OCI-M1 (cell line): ENCODE measurements around the gene GRK3.
"Not testable (repeated sequence)": the region's sequence is repeated elsewhere in the genome, so short reads cannot be mapped to it uniquely, and the experiment has no call there.

ENCODE experiments used
- DNase-seq: peaks from one replicate; lab custom pipeline; 2025; lab: John Stamatoyannopoulos, UW

The GRK3 gene

DNA sequence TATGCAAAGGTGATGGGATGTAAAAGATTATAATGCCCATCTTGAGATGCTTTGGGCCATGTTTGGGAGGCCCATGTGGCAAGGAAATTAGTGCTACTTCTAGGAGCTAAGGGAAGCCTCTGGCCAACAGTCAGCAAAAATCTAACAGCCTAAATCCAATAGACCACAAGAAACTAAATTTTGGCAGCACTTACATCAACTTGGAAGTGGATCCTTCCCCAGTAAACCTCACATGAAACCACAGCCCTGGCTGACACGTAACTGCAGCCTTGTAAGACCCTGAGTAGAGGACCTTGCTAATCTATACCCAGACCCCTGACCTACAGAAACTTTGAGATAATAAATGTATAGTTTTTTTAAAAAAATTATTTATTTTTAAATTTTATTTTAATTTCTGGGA lies 13.1 kb upstream of the GRK3 start:
- no peak for DNase-seq

DNA sequence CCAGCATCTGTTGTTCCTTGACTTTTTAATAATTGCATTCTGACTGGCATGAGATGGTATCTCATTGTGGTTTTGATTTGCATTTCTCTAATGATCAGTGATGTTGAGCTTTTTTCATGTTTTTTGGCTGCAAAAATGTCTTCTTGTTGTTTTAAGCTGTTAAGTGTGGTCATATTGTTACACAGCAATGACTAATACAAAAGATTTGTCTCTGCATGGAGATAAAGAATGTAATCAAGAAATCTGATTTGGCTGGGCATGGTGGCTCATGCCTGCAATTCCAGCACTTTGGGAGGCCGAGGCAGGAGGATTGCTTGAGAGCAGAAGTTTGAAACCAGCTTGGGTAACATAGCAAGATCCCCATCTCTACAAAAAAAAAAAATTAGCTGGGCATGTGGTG lies 12.1 kb upstream of the GRK3 start:
- DNase-seq: not testable (repeated sequence)

DNA sequence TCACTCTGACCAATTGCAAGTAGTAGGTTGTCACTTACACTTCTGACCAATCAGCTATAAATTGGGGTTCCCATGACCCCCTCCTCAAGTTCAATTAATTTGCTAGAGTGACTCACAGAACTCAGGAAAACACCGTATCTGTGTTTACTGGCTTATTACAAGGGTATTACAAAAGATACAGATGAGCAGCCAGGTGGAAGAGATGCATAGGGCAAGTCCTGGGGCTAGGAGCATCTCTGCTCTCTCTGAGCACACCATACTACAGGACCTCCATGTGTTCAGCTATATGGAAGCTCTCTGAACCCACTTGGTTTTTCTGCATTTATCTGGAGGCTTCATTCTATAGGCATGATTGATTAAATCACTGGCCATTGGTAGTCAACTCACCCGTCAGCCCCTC lies 11.3 kb upstream of the GRK3 start:
- DNase-seq: no peak

DNA sequence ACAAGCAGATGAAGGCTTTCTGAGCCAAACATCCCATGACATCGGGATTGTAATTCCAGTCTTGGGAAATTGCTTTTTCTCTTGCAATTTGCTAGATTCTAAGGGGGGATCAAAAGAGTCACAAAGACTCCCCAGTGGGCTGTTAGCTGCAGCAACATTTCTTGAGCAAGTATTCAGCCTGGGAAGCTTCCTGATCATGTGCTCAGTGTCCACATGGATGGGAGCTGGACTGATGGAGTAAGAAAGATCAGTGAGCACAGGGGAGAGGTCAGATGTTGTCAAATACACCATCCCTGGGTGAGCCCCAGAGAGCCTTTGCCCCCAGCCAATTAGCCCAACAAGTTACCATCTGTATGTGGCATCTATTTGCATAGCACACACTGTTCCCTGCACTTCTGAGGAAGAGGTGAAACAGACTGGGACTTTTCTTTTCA lies 10.2 kb upstream of the GRK3 start:
- no peak for DNase-seq

DNA sequence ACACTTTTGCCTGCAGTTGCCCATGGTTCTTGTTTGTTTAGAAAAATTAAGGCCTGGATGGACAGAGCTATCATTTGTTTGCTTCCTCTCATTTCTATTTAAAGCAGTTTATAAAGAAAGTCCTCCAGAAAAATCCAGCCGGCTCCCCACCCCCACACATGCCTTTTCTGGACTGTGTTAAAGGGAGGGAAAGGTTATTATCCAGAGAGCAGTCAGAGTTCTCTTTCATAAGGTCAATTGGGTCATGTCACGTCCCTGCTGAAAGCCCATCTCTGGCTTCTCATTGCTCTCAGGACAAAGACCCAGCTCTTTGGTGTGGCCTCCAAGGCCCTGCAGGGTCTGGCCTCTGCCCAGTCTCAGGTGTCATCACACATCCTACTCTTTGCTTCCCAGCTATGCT lies 9.8 kb upstream of the GRK3 start:
- no peak for DNase-seq

DNA sequence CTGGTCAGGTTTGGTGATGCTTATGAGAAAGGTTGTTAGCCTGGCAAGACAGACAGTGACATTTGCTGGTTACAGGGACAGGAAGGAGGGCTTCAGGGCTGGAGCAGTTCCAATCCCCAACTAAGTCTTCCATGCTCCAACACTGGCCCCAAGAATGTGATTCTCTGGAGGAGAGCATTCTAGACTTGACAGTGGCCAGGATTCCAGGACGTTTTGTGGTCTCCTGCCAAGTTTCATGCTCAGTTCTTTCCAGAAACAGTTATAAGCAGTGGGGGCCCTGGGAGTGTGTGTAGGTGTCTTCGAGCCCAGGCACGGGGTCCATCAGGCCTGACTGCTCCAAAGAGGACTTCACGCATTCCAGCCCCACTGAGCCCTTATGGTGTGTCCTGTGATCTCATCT lies 8.9 kb upstream of the GRK3 start:
- DNase-seq: no peak

DNA sequence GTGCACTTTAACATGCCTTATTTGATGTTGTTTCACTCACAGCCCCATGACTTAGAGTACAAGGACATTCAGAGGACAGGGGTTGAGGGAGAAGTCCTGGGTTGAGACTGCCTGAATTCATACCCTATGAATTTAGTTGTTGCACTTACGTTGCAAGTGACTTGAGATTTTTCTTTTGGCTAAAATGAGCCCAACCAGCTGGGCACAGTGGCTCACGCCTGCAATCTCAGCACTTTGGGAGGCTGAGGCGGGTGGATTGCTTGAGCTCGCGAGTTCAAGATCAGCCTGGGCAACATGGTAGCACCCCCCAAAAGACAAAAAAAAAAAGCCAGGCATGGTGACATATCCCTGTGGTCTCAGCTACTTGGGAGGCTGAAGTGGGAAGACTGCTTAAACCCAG lies 7.3 kb upstream of the GRK3 start:
- no peak for DNase-seq

DNA sequence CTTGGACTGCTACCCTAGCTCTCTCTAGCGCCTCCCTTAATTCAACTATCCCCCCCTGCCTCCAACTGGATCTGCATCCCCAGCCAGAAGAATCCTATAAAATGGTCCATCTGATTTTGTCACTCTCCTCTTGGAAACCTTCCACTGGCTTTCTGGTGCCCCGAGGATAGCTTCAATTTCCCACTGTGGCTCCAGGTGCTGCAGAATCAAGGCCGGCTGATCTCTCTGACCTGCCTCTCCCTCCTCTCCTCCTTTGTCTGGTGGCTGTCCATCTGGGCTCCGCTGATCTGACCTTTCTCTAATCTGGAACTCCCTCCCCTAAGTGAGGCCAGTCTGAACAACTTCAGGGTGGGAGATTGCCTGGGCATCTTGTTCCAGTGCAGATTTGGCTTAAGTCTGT lies 6.1 kb upstream of the GRK3 start:
- no peak for DNase-seq

DNA sequence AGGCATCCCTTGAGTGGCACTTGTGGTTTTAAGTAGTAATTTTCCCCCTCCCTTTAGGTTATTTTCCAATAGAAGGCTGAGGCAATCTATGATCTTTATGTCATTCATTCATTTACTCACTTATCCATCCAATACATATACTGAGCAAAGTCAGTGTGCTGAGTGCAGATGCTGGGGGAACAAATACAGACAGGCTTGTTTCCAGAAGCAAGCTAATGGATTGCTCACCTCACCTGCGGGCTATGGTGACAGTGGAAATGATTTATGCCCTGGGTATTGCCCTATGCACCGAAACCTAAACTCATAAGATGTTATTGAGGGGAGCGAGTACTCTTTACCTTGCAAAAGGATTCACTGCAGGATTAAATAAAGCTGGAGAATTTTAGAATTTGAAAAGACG lies 4.6 kb upstream of the GRK3 start:
- DNase-seq: not testable (repeated sequence)

DNA sequence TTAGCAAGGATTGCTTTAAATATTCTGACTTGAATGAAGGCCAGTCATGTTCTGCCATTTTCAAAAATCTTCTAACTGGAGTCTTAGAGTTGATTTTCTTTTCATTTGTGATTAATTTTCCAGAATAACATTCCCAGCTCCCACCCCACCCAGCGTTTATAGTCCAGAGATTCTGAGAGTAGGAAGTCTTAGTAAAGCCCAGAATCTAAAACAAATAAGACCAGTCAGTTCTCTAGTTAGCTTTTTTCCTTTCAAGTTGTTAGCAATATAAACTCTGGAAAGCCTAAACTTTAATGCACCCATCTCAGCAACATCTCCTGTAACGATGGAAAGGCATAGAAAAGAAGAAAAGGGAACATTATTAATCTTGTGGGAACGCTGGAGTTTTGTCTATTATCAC lies 3.3 kb upstream of the GRK3 start:
- DNase-seq: not testable (repeated sequence)

DNA sequence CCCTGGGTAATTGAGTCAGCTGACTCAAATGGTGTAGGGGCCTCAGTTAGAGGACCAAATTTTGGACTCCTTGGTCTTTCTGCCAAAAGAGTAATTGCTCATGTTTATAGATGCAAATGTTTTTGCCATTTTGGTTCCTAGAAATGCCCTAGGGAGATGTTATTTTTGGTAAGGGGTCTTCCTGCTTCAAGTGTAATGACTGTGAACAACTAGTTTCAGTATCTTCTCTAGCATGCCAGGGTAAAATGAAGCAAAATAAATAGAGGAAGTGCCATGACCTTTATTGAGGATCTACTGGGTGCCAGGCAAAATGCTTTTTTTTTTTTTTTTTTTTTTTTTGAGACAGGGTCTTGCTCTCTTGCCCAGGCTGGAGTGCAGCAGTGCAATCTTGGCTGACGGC lies 2.5 kb upstream of the GRK3 start:
- not testable (repeated sequence) for DNase-seq

DNA sequence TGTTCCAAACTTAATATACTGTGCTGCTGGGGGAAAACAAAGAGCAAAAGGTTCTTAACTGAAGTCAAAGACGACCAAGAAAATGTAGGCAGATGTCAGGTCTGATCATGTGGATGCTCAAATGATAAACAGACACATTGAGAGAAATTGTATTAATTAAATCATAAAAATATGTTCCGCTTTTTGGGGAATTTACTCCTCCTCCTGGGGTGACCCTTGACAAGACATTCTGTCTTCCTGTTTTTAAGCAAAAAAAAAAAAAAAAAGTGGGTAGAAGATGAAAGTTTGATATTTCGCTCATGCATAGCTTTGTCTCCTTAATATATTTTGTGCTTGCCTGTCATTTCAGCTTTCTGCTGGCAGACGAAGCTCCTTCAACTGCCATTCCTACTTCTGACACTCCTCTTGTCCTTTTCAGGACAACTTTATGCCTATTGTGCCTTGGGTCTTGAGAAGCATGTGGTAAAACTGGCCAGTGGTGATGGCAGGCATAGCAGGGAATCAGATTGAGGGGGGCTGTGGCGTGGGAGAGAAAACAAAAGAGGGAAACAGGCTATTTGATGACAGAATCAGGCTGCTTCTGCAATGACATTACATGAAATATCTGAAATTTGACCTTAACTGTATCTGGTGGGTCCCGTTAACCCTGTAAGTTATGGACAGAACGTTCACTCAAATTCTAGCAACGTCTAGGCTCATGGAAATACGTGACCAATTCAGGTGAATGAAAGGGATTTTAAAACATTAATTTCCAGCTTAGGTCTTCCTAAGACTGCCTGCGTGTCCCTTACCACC lies 1.3 kb upstream of the GRK3 start:
- peak; percentile 74 for DNase-seq

DNA sequence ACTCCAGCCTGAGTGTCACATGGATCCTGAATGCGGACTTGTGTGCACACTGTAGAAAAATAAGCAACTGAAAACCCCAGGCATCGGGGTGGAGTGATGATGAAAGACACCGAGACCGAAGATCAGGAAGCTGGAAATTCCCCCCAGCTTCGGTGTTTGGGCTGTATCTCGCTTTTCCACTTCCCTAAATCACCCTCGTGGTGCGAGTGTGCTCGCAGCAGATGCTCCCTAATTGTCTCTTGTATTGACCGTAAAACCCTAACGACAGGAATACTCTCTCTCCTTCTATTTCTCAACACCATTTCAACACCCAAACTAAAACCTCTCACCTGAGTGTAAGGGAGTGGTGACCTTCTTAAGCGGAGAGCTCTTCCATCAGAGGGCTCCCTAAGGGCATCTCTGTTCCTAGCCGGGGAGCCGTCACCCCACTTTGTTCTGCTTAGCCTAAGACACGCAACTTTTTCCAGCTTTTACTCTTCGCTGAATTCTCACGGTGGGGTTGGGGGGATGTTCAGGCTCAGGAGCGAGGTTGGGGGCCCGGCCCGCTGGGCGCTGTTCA lies 635 bp upstream of the GRK3 start:
- DNase-seq: peak; percentile 87

DNA sequence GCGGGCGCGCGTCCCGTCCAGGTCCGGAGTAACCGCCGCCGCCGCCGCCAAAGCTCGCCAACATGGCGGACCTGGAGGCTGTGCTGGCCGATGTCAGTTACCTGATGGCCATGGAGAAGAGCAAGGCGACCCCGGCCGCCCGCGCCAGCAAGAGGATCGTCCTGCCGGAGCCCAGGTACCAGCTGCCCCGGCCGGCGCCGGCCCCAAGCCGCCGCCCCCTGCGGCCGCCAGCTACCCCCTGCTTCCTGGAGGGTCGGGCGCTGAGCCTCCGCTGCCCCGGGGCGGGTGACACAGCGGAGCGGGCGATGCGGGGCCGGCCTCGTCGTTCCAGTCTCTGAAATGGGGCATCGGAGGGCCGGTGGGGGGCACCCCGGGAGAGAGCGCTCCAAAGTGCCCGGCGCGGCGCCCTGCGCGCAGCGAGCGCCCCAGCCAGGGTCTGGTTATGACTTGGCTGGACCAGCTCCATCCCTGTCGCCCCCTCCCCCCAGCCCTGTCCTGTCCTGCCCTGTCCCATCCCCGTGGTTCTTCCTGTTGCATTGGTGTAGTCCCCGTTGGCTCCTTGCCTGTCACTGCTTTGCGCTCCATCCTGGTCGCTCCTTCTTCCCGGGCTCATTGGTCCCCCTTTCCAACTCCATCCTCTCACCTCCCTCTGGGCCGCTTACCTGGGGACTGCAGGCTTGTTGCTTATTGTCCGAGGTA lies 653 bp downstream of the GRK3 start:
- peak; percentile 62 for DNase-seq

DNA sequence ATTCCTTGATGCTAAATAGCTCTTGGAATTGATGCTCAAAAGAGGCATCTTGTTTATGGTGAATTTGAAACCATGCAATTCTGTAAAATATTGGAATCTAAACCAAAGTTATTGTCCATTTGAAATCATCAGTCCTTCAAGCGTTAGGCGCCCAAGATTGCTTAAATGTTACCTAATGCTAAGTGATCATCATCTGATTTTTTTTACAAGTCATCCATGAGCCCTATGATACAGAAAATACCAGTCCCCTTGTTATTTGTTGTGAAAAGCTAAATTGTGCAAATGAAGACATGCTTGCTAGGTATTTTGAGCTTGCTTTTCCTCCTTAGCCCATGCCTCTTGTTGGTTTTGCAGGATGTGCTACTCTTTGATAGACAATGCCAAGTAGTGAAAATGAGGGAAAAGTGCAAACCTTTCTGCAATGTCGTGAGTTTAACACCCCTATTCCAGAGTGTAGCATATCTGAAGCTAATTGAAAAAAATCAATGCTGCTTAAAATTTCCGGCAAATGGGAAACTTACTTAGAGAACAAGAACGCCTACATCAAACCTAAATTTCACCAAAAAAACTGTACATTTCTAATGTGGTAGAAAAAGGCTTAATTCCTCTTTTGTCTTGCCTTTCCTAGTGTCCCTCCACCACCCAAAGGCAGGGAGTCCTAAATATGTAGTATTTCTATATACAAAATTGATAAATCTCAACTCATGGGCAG lies 1.9 kb downstream of the GRK3 start:
- peak; percentile 71 for DNase-seq

DNA sequence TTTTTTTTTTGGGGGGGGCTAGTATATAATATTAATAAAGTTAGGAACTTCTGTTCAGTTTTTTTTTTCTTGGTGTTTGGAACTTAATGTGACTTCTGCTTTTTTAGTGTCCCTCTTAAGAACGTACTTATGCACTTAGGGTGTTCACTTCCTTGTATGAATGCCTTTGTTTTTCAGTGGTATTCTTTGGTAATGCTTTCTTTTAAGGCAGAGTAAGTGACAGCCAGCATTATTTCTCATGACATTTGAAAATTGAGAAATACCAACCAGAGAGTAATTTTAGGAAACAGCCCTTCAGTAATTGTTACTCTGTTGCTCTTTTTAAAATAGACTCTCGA lies 2.4 kb downstream of the GRK3 start:
- DNase-seq: peak; percentile 96

DNA sequence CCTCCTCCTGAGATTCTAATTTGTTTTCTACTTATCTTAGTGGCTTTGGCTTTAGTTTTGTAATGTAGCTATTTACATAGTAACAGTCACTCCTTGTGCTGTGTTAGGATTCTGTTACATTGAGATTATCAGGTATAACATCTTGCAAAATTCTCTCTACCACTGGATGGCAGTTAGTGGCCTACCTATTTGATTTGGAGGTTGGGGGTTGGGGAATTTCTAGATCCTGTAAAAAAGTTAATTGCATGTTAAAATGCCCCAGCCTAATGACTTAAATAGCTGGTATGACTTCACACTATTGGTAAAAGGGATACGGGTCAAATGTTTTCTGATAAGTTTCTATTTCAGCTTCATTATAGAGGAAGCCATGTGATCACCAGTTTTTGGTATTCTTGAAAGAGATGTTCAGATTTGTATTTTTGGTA lies 2.8 kb downstream of the GRK3 start:
- peak; percentile 96 for DNase-seq

DNA sequence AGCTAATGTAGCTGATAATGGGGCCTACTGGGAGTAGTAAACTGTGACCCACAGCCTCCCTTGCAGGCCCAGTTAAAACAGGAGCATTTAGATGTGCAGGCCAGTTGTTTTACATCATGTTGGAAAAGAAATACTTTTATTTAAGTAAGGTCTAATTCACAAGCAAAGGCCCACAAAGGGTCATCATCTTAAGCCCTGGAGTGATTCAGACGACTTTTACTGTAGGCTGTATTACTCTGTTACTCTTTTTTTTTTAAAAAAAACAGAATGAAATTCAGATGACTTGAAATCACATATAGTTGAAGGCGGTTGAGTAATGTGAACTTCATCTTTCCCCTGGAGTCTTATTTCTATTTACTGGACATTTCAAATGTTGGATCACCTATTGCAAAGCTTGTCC lies 3.6 kb downstream of the GRK3 start:
- not testable (repeated sequence) for DNase-seq

DNA sequence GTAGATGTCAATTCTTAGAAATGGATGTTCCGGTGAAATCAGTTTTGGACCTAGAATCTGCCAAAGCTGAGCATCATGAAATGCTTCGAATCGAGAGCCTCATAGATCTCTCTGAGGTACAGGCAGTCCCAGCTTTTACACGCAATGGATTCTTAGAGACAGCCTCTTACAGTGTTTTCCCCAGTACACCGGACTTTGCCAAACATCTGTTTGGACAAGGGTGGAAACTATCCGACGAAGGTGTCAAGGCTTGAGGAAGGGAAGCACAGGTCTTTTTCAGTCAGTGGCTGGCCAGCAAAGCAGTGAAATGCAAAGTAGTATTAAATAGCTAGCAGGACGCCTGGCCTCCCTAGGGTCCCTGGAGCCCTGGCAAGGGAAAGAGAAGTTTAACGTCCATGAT lies 4.9 kb downstream of the GRK3 start:
- DNase-seq: no peak

DNA sequence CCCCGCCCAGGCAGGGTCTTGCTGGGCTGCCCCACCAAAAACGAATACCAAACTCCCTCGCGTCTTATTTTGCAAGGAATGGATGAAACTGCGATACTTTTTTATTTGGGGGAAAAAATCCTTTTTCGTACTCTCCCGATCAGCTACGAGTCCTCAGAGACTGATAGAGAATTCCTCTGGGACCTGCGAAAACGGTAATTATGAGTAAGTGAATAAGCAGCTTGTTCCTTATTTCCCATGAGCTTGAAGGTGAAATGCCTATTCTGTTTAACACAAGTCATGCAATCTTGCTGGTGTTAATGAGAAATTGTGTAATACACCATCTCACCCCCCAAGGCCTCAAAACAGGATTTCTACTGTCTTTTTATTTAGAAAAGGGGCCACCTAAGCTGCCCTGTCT lies 5.5 kb downstream of the GRK3 start:
- no peak for DNase-seq

DNA sequence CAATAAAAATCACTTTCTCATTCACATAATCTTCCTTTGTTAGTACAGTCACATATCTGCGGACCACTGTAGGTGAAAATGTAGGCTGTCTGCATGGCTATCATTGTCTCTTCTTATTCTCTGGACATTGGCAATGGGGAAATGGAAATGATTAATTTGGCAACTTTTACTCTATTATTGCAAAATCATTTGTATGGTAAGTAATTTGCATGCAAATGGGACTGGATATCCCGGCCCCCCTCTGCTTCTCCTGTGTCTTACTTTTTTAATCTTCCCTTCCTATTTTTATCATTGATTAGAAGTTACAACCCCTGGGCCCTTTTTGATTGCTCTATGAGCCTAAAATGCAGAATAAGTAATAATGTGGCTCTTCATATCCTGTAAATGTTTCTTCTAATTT lies 6.0 kb downstream of the GRK3 start:
- DNase-seq: no peak

DNA sequence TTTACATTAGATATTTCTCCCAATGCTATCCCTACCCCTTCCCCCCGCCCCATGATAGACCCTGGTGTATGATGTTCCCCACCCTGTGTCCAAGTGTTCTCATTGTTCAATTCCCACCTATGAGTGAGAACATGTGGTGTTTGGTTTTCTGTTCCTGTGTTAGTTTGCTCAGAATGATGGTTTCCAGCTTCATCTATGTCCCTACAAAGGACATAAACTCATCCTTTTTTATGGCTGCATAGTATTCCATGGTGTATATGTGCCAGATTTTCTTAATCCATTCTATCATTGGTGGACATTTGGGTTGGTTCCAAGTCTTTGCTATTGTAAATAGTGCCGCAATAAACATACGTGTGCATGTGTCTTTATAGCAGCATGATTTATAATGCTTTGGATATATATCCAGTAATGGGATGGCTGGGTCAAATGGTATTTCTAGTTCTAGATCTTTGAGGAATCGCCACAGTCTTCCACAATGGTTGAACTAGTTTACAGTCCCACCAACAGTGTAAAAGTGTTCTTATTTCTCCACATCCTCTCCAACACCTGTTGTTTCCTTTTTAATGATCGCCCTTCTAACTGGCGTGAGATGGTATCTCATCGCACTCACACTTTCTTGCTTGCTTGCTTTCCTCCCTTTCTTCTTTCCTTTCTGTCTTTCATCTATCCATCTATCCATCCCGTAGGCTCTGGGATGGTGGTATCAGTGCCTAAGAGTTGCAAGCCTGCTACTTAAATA lies 7.7 kb downstream of the GRK3 start:
- DNase-seq: not testable (repeated sequence)
